ENCODE data around the gene RAB11B.
"Not testable (repeated sequence)": the region's sequence is repeated elsewhere in the genome, so short reads cannot be mapped to it uniquely, and the experiment has no call there.

RAB11B gene

DNA sequence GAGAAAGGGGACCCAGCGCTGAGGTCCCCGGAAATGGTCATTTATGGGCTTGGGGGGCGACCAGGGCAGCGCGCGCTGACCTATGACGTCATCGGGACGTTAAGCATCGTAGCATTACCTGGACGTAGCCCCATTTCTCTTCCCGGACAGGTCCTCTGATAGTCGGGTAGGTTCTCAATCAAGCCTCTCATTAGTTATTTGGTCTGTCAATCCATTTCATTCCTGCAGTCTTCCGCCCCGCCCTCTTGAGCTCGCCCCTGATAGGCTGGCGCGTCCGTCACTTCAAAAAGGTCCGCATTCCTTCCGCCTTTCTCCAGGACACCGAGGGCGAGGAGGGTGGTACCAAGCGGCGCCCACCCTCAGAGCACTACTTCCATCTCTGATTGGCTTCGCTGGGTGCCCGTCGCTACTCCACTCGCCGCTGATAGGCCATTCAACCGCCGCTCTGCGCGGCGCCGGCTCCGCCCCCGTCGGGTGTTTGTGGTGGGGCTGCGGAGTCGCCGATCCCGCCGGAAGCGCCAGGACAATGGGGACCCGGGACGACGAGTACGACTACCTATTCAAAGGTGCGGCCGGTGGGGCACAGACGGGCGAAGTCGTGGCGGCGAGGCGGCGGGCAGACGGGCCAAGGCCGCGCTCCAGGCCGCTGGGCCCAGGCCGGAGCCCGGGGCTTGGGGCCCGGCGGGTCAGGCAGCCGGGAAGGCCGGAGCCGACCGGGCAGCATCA is at the start of gene RAB11B:
RAB11B (plus strand) TSS at position 470 of the 726 bp plus-strand sequence; CDS start at position 527, 57 bp downstream.
- peak; percentile 99 for DNase-seq

GRCh38 chr19:8341504-8341903 is 48.7 kb upstream of the RAB11B start:
- DNase-seq: not testable (repeated sequence)

DNA sequence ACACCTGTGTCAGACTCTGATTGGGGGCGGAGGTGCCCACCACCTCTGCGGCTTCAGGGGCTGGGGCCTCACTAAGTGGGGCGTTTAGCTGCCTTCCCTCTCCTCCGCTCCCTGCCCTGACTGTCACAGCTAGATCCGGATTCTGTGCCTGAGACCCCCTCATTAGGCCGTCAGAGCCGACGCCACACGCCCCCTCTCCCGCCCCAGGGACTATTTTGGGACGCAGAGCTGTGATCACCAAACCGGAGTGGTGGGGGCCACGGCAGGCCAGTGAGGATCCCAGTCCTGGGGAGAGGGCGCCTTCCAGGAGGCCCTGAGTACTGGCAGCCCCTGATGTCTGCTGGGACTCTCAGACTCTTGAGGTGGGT is 47.9 kb upstream of the RAB11B start:
- no peak for DNase-seq

DNA sequence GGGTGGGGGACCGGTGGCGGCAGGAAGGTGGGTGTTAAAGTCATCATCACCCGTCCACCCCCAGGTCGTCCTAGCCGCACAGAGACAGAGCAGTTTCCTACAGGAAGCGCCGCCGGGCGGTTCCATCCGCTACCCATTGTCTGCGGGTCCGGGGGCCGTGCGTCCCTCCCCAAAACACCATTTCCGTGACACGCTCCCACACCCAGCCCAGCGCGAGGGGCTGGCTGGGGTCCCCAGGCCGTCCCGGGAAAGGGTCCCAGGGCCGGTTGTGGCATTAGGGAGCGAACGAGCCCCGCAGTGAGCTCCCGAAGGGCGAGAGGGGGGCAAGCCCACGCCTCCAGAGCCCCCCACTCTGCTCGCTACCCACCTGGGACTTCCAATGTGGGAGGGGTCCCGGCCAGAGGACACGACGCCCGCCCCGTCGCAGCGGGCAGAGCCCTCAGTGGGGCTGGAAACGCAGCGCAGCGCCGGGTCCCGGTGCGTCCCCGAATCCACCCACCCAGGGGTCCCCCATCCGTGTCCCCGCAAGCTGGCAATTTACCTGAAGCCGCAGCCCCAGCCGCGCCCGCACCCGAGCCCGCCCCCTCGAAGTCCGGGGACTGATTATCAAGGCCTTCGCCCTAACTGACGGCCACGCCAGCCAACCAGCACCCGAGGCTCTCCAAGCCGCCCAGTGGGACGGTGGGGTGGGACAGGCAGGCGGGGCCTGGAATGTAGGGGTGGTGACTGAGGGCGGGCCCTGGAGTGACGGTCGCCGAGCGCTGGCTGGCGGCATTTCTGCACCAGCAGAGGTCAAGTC is 47.3 kb upstream of the RAB11B start, which contains the start of gene KANK3:
KANK3 (minus strand) TSS at position 579 of the 799 bp plus-strand sequence. CDS start 5,434 bp downstream, outside the sequence.
- peak; percentile 68 for DNase-seq

GRCh38 chr19:8343483-8343844 is 46.7 kb upstream of the RAB11B start:
- no peak for DNase-seq

DNA sequence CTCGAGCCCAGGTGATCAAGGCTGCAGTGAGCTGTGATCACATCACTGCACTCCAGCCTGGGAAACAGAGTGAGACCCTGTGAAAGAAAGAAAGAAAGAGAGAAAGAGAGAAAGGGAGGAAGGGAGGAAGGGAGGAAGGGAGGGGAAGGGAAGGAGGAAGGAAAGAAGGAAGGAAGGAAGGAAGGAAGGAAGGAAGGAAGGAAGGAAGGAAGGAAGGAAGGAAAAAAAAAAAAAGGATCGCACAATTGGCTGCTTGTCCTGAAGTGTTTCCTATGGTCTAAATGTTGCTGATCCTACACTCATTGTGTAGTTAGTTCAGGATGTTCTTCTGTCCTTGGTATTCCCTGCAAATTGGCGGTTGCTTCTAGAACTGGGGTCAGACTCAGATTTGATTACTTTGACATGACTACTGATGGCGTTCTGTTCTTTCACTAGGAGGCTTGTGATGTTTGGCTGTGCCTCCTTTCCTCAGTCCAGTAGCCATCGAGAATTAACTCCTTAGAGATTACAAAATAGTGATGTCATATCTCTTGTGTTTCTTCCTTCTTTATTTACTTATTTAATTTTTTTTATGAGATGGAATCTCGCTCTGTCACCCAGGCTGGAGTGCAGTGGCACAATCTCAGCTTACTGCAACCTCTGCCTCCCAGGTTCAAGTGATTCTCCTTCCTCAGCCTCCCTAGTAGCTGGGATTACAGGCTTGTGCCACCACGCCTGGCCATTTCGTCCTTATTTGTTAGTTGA is 40.4 kb upstream of the RAB11B start:
- DNase-seq: not testable (repeated sequence)

DNA sequence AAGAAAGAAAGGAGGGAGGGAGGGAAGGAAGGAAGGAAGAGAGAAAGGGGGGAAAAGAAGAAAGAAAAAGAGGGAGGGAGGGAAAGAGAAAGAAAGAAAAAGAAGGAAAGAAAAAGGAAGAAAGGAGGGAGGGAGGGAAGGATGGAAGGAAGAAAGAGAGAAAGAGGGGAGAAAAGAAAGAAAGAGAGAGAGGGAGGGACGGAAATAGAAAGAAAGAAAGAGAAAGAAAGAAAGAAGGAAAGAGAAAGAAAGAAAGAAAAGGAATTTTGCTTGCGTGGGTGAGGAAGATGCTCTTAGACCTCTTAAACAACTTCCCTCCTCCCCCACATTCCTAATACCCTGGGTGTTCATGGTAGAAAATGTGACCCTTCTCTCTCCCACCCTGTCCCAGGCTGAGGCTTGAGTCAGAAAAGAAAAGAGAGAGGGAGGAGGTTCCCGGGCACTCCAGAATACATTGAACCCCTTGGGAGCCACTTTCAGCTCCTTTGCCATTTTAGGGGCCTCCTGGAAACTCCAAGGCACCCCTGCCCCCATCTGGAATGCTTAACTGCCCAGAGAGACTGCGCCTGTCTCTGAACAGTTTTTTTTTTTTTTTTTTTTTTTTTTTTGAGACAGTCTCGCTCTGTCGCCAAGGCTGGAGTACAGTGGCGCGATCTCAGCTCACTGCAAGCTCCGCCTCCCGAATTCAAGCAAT is 37.9 kb upstream of the RAB11B start:
- no peak for DNase-seq

DNA sequence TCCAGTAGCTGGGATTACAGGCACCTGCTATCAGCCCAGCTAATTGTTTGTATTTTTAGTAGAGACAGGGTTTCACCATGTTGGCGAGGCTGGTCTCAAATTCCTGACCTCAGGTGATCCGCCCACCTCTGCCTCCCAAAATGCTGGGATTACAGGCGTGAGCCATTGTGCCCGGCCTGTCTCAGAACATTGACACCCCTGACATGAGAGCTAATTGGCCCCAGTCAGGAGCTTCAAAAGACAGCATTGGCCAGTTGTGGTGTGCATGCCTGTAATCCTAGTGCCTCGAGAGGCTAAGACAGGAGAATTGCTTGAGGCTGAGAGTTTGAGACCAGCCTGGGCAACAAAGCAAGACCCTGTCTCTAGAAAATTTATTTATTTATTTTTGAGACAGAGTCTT is 37.3 kb upstream of the RAB11B start:
- DNase-seq: not testable (repeated sequence)

GRCh38 chr19:8355631-8356402 is 34.3 kb upstream of the RAB11B start:
- no peak for DNase-seq

GRCh38 chr19:8357007-8357521 is 33.1 kb upstream of the RAB11B start:
- no peak for DNase-seq

DNA sequence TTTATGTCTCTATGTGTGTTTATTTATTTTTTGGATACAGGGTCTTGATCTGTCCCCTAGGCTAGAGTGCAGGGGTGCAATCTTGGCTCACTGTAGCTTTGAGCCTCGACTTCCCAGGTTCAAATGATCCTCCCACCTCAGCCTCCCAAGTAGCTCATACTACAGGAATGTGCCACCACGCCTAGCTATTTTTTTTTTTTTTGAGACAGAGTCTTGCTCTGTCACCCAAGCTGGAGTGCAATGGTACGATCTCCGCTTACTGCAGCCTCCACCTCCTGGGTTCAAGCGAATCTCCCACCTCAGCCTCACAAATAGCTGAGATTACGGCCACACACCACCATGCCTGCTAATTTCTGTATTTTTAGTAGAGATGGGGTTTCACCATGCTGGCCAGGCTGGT is 31.2 kb upstream of the RAB11B start:
- DNase-seq: no peak

- no peak for DNase-seq
These were observed 30.0 kb upstream of the RAB11B start for GRCh38 chr19:8360196-8360595.

DNA sequence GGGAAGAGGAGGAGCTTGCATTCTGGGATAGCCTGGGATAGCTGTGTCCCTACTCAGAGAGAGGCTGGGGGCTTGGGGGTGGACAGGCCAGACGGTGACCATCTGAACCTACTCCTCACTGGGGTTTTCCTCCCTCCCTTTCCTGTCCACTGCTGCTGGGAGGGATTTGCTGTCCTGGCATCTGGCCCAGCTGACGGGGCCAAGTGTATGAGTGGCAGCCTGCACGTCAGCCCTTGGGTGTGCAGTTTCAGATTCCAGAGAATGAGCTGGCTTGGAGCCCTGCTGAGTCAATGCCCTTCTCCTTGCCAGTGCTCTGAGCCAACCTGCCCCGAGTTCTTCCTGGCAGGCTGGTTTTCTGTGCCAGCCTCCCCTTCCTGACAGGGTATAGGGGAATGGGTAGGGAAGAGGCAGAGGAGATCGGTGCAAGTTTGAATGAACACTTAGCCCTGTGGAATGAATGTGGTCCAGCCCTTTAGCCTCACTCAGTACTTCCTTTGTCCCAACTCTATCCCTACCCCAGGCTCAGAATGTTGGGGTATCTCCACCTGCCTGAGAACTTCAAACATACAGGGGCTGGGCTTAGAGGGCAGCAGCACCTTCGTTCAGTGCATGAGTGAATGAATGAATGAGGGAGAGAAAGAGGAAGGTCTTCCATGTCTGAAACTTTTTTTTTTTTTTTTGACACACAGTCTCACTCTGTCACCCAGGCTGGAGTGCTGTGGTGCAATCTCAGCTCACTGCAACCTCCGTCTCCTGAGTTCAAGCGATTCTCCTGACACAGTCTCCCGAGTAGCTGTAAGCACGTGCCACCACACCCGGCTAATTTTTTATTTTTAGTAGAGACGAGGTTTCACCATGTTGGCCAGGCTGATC is 28.0 kb upstream of the RAB11B start:
- peak; percentile 39 for DNase-seq

DNA sequence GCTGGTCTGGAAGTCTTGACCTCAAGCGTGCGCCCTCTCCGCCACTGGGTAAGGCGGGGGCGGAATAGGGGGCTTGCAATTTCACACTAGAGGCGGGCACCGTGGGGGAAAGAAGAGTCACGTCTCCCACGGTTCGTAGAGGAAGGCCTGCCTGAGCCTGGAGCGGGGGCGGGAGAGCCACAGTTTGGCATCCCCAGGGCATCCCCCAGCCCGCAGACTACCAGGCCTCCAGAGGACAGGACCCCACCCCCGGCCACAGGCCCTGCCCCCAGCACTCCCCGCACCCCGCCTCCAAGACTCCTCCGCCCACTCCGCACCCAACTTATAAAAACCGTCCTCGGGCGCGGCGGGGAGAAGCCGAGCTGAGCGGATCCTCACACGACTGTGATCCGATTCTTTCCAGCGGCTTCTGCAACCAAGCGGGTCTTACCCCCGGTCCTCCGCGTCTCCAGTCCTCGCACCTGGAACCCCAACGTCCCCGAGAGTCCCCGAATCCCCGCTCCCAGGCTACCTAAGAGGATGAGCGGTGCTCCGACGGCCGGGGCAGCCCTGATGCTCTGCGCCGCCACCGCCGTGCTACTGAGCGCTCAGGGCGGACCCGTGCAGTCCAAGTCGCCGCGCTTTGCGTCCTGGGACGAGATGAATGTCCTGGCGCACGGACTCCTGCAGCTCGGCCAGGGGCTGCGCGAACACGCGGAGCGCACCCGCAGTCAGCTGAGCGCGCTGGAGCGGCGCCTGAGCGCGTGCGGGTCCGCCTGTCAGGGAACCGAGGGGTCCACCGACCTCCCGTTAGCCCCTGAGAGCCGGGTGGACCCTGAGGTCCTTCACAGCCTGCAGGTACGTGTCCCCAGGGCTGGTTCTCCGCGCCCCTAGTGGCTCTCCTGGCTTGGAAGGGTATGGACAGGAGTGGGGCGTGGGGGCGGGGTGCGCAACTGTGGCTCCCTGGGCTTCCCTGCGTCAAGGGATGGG is 26.1 kb upstream of the RAB11B start, which contains the start of gene ANGPTL4:
ANGPTL4 (plus strand) TSS at position 353 of the 969 bp plus-strand sequence; CDS start at position 520, 167 bp downstream.
- no peak for DNase-seq

DNA sequence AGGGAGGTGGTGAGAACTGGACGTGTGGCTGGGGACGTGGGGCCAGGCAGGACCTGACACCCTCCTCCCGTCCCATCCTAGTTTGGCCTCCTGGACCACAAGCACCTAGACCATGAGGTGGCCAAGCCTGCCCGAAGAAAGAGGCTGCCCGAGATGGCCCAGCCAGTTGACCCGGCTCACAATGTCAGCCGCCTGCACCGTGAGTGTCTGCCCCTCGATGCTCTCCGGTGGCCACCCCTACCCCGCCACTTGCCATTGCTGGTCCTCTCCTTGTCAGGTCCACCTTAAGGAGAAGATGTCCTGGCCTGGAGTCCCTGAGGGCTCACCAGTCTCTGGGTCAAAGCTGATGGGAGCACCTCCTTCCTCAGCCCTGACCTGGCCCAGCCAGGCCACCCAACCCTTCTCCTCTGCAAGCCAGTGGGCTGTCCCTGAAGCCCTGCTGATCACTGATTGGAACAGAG is 24.0 kb upstream of the RAB11B start:
- no peak for DNase-seq

DNA sequence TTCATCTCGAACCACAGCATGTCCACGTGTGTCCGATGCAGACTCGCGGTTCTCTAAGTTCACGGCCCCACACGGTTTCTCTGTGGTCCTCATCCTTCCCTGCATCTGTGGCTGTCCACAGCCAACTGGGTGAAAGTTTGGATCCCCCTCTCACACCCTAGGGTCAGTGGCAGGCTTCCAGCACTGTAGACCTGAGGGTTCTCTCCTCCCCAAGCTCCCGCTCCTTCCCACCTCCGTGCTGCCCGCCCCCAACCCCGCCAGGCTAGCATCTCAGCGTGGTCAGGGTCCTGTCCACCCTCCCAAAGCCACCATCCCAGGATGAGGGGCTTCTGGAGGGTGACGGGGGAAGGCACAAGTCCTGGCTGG is 23.2 kb upstream of the RAB11B start:
- DNase-seq: no peak

GRCh38 chr19:8367327-8368001 is 22.7 kb upstream of the RAB11B start:
- DNase-seq: peak; percentile 53

DNA sequence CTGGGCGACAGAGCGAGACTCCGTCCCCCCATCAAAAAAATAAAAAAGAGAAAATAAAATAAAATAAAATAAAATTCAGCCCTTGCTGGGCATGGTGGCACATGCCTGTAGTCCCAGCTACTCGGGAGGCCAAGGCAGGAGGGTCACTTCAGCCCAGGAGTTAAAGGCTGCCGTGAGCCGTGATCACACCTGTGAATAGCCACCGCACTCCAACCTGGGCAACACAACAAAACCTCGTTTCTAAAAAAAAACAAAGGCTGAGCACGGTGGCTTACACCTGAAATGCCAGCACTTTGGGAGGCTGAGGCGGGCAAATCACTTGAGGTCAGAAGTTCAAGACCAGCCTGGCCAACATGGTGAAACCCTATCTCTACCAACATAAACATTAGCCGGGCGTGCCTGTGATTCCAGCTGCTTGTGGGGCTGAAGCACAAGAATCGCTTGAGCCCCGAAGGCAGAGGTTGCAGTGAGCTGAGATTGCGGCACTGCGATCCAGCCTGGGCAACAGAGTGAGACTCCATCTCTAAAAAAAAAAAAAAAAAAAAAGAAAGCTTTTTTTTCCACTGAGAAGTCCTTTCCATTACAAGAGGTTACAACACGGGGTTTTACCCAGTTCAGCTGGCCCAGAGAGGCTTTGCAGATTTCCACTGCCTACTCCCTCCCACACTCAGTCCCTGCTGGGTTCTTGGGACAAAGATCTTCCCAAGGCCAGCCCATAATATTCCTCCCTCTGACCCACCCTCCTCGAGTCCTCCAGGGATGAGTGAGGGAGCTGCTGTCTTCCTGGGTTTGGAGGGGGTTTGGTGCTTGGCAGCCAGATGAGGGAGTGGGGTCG is 19.8 kb upstream of the RAB11B start:
- no peak for DNase-seq
